ENCODE measurements around the gene MBD5. TPM values are rescaled to one million over a fixed set of nuclear protein-coding genes. Genes with fewer than 3 reads are reported as not detected.

The MBD5 gene
- total RNA-seq, 1 donor from 2014 or later = 38.8 TPM

GRCh38 chr2:148255929-148256328 lies 235.0 kb downstream of the MBD5 start:
- no peaks in the 10 kb centered on the region for H3F3A ChIP-seq (ENCODE audit: low read depth)
- TF ChIP-seq CTCF (IDR thresholded peaks at IDR 0.05) (no peak), EZH2 (IDR thresholded peaks at IDR 0.05) (no peak), EZH2phosphoT487 (IDR thresholded peaks at IDR 0.05) (no peak)
- no peaks in the 10 kb centered on the region for H3K79me2 ChIP-seq (ENCODE audit: low read depth)
- H3K9me3 ChIP-seq (ENCODE audit: low read depth) = peaks cover 12% of the 10 kb centered on the region
- DNase-seq (ENCODE audit: low spot score) = no peak
- no peak overlapping the region for H3K27ac ChIP-seq
- Mint-ChIP-seq H3K9me3 (peaks cover 39% of the 10 kb centered on the region), H3K27ac (no peak overlapping the region), H3K36me3 (peaks cover 41% of the 10 kb centered on the region), H3K27me3 (ENCODE audit: insufficient read depth, low read depth) (no peaks in the 10 kb centered on the region), H3K4me3 (no peak overlapping the region), H3K4me1 (no peaks in the 10 kb centered on the region)
- no peaks in the 10 kb centered on the region for H3K27me3 ChIP-seq
- H3K36me3 ChIP-seq = peaks cover 3% of the 10 kb centered on the region
- H4K20me1 ChIP-seq (ENCODE audit: low read depth) = no peaks in the 10 kb centered on the region
- no peaks in the 10 kb centered on the region for H3K4me1 ChIP-seq
- no peak overlapping the region for H3K4me2 ChIP-seq
- H3K4me3 ChIP-seq = no peak overlapping the region
- H3K9ac ChIP-seq = no peak overlapping the region
- H2AFZ ChIP-seq (replicated peaks) = no peak overlapping the region

GRCh38 chr2:148257276-148257675 lies 236.4 kb downstream of the MBD5 start:
- no peak for DNase-seq (ENCODE audit: low spot score)
- no peaks in the 10 kb centered on the region for H3K27me3 Mint-ChIP-seq (ENCODE audit: insufficient read depth, low read depth)
- peaks cover 12% of the 10 kb centered on the region for H3K9me3 ChIP-seq (ENCODE audit: low read depth)
- no peak overlapping the region for H3K9ac ChIP-seq
- H3K4me3 ChIP-seq = no peak overlapping the region
- H3K4me1 ChIP-seq = no peaks in the 10 kb centered on the region
- H3K27ac Mint-ChIP-seq = no peak overlapping the region
- H3K4me1 Mint-ChIP-seq = no peaks in the 10 kb centered on the region
- no peak overlapping the region for H3K4me2 ChIP-seq
- H3K36me3 Mint-ChIP-seq = peaks cover 40% of the 10 kb centered on the region
- no peaks in the 10 kb centered on the region for H3F3A ChIP-seq (ENCODE audit: low read depth)
- peaks cover 3% of the 10 kb centered on the region for H3K36me3 ChIP-seq
- peaks cover 35% of the 10 kb centered on the region for H3K9me3 Mint-ChIP-seq
- H3K4me3 Mint-ChIP-seq = no peak overlapping the region
- no peaks in the 10 kb centered on the region for H4K20me1 ChIP-seq (ENCODE audit: low read depth)
- no peaks in the 10 kb centered on the region for H3K27me3 ChIP-seq
- no peak for TF ChIP-seq EZH2phosphoT487 (IDR thresholded peaks at IDR 0.05)
- TF ChIP-seq CTCF (IDR thresholded peaks at IDR 0.05) = no peak
- no peak for TF ChIP-seq EZH2 (IDR thresholded peaks at IDR 0.05)
- no peak overlapping the region for H3K27ac ChIP-seq
- no peaks in the 10 kb centered on the region for H3K79me2 ChIP-seq (ENCODE audit: low read depth)
- no peak overlapping the region for H2AFZ ChIP-seq (replicated peaks)

- Histone ChIP-seq H3K4me2 (no peak overlapping the region), H2AFZ (replicated peaks) (no peak overlapping the region), H3F3A (ENCODE audit: low read depth) (no peaks in the 10 kb centered on the region), H3K79me2 (ENCODE audit: low read depth) (no peaks in the 10 kb centered on the region), H3K27me3 (no peaks in the 10 kb centered on the region), H3K9me3 (ENCODE audit: low read depth) (peaks cover 7% of the 10 kb centered on the region), H4K20me1 (ENCODE audit: low read depth) (no peaks in the 10 kb centered on the region), H3K27ac (no peak overlapping the region), H3K4me3 (no peak overlapping the region), H3K9ac (no peak overlapping the region), H3K36me3 (peaks cover 3% of the 10 kb centered on the region), H3K4me1 (no peaks in the 10 kb centered on the region)
- Mint-ChIP-seq H3K9me3 (peaks cover 31% of the 10 kb centered on the region), H3K27me3 (ENCODE audit: insufficient read depth, low read depth) (no peaks in the 10 kb centered on the region), H3K36me3 (peaks cover 37% of the 10 kb centered on the region), H3K4me1 (no peaks in the 10 kb centered on the region), H3K4me3 (no peak overlapping the region), H3K27ac (no peak overlapping the region)
- TF ChIP-seq EZH2phosphoT487 (IDR thresholded peaks at IDR 0.05) = no peak
- TF ChIP-seq CTCF (IDR thresholded peaks at IDR 0.05) = no peak
- no peak for TF ChIP-seq EZH2 (IDR thresholded peaks at IDR 0.05)
- no peak for DNase-seq (ENCODE audit: low spot score)
Measured at GRCh38 chr2:148258124-148258523, 237.2 kb downstream of the MBD5 start.

Measured in neural progenitor cell (in vitro differentiated cells).